VCaP (cell line): ENCODE measurements around the gene ACOX3.

ENCODE experiments used
- H3K27ac ChIP-seq: fragments of 450-650 bp; 2 replicates; pipeline ENCODE4 v1.5.1; 2017
- TF ChIP-seq, protein P1 (sequence below): fragments of 450-650 bp; conservative IDR thresholded peaks from 2 replicates; pipeline ENCODE4 v1.5.1; 2017; ENCODE audit warnings: mild to moderate bottlenecking, moderate library complexity

The ACOX3 gene

DNA sequence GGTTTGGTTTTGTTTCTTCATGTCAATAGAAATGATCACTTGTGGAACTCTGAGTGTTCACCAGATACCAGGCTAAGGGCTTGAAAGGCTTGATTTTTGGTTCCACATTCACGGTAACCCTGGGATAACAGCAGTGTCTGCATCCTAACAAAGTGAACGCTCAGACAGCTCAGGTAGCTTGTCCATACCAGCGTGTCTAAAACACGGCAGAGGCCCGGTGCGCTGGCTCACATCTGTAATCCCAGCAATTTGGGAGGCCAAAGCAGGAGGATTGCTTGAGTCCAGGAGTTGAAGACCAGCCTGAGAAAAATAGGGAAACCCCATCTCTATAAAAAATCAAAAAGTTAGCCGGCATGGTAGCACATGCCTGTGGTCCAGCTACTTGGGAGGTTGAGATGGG lies 122.0 kb downstream of the ACOX3 start:
- TF ChIP-seq, protein P1, sequence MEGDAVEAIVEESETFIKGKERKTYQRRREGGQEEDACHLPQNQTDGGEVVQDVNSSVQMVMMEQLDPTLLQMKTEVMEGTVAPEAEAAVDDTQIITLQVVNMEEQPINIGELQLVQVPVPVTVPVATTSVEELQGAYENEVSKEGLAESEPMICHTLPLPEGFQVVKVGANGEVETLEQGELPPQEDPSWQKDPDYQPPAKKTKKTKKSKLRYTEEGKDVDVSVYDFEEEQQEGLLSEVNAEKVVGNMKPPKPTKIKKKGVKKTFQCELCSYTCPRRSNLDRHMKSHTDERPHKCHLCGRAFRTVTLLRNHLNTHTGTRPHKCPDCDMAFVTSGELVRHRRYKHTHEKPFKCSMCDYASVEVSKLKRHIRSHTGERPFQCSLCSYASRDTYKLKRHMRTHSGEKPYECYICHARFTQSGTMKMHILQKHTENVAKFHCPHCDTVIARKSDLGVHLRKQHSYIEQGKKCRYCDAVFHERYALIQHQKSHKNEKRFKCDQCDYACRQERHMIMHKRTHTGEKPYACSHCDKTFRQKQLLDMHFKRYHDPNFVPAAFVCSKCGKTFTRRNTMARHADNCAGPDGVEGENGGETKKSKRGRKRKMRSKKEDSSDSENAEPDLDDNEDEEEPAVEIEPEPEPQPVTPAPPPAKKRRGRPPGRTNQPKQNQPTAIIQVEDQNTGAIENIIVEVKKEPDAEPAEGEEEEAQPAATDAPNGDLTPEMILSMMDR = no peak
- H3K27ac ChIP-seq = peak overlapping the region; percentile 78; the same call in 1 of the 2 replicates

DNA sequence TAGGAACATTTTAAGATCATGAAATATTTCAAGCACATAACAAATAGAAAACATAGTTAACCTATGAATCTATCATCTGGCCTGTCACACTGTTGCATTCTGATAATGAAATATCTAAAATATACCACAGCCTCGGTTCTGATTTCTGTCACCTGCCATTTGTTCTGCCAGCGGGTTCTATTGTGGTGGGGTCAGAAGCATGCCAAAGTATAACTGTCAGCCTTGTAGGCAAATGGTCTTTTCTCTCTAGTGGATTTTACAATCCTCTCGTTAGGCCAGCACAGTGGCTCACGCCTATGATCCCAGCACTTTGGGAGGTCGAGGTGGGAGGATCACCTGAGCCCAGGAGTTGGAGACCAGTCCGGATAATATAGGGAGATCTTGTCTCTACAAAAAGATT lies 123.0 kb downstream of the ACOX3 start:
- TF ChIP-seq, protein P1 = no peak
- no peak overlapping the region for H3K27ac ChIP-seq

DNA sequence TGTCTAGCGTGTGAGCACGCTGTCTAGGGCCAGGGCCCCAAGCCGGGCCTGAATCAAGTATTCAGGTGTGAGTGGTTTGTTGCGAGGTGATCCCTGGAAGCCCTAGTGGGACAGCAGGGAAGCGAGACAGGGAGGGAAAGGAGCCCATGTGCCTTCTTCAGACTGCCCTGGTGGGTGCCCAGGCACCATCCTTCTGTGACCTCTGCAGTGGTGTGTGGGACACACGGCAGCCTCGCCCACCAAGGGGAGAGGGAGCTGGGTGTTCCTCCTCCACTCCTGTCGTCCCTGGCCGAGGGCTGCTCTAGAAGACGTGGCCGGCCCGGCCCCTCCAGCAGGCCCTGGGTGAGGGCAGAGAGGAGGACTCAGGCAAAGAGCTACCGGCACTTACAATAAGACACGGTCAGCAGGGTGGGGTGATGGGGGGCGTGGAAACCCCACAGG lies 123.6 kb downstream of the ACOX3 start:
- H3K27ac ChIP-seq = no peak overlapping the region

More for the DNA sequence above, 123.6 kb downstream of the ACOX3 start:
- TF ChIP-seq, protein P1 = no peak
